Metanephros (tissue), 2 donors: ENCODE results near the gene SPATS2. TPM values are rescaled to one million over a fixed set of nuclear protein-coding genes. Genes with fewer than 3 reads are reported as not detected.

Experiments
- small RNA-seq: library from RNA; depleted of rRNA; stranded (forward); fragments of <200 nt; gene quantifications from one replicate; pipeline ENCODE3, GENCODE V24; 2014; ENCODE audit warnings: low replicate concordance
- total RNA-seq: library from RNA; depleted of rRNA; stranded (reverse); fragments of >200 nt; gene quantifications from one replicate; pipeline ENCODE4 v1.2.3, GENCODE V29; 2014

The SPATS2 gene
- 33.9 TPM for total RNA-seq

DNA sequence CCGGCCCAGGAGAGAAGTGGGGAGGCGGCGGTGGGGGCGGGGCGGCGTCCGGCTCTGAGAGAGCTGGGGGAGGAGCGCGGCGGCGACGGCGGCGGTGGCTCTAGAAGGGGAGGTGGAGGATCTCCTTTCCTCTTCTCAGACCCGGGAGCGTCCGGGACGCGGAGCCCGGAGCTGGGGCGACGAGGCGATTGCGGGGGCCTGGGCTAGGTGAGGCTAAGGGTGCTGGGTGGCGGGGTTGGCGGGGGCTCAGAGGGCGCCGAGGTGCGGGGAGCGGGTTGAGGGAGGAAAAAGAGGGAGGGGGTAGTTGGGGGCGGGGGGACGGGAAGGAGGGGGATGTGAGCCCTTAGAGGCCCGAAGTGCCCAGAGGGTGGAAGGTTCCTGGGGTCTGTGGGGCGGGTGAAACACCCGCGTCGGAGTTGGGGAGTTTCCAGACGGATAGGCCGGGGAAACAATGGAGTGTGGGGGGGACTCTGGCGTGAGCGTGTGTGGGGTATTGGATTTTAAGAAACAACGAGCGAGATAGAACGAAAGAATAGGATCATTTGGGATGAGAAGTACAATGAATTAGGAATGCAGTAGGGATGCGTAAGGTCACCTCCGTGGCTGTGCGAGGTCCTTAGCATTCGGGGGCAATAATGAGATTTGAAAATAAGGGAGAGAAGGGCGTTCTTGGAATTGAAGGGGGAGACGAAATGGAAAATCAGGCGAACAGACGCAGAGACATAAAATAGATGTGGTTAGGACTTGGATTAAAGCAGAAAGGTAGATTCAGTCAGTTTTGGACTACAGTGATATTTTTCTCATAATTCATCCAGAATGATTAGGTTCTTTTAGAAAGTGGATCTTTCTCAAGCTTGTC, at the start of gene SPATS2:
SPATS2 (plus strand) TSS at position 82 of the 859 bp plus-strand sequence. CDS start 93,551 bp downstream, outside the sequence.

GRCh38 chr12:49322708-49323523, 44.3 kb upstream of the SPATS2 start, which contains the start of gene TROAP:
TROAP (plus strand) TSS chr12:49323255; CDS start chr12:49323609, 354 bp downstream.

DNA sequence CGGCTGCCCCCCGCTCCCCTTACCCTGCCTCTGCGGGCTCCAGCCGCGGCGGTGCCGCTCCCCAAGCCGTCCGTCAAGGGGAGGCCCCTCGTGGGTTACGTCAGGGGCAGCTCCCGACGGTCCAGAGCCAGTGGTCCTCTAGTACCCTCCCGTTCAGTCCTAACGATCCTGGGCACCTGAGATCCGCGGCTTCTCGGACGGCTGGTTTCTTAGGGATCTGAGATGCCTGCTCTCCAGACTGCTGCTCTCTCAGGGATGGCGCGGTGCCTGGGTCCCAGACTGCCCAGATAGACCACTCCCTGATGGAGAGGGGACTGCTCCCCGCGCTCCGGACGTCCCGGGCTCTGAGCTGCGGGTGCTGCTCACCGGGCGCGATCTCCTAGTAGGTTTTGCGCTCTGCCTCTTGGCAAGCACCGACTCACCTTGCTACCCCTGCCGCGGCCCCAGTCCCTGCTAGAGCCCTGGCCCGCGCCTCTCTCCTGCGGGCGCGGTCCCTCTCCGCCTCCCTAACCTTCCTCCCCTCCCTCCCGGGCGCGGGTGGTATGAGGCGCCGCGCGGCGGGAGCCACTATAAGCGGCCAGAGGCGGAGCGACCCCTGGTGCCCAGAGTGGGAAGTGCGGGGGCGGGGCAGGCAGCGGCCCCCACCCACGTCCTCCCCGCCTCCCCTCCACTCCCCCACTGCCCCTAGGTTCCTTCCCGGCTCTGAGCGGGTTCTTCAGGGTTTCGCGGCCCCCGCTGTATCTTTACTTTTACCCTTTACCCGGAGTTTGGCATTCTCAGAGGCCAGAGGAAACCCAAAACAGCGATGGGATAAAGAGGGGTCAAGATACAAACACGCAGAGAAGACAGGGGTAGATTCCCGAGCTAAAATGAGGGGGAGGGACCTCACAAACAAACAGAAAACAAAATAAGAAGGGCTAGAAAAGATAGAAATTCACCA, 30.3 kb upstream of the SPATS2 start, which contains the start of gene C1QL4:
C1QL4 (minus strand) TSS at position 544 of the 940 bp plus-strand sequence. CDS start 711 bp downstream, outside the sequence.

DNA sequence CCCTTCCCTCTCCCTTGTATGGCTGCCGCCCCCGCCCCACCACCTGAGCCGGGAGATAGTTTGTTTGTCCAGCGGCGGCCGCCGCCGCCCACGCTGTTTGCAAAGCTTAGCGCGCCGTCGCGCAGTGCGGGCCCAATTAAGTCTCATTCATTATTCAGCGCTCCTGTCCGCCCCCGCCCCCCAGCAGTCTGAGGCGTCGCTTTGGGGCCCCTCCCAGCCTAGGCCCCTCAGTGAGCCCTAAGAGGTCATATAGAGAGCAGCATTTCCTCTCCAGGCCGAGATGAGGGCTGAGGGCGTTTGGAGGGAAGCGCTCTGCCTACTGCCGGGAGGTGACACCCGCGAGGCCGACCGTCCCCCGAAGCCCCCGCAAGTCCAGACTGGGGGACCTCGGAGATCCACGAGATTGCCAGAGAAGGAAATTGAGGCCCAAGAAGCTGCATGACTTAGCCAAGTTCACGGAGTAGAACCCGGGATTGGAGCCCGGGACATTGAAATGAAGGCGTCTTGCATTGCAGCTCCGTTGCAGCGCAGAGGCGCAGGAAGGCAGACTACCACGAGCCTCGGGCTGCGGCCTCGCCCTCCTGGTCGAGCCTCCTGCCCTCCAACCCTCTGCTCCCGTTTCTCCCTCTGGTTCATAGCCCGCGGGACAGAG, 20.5 kb upstream of the SPATS2 start, which contains the start of gene DNAJC22:
DNAJC22 (plus strand) TSS at position 230 of the 652 bp plus-strand sequence. CDS start 1,985 bp downstream, outside the sequence.

DNA sequence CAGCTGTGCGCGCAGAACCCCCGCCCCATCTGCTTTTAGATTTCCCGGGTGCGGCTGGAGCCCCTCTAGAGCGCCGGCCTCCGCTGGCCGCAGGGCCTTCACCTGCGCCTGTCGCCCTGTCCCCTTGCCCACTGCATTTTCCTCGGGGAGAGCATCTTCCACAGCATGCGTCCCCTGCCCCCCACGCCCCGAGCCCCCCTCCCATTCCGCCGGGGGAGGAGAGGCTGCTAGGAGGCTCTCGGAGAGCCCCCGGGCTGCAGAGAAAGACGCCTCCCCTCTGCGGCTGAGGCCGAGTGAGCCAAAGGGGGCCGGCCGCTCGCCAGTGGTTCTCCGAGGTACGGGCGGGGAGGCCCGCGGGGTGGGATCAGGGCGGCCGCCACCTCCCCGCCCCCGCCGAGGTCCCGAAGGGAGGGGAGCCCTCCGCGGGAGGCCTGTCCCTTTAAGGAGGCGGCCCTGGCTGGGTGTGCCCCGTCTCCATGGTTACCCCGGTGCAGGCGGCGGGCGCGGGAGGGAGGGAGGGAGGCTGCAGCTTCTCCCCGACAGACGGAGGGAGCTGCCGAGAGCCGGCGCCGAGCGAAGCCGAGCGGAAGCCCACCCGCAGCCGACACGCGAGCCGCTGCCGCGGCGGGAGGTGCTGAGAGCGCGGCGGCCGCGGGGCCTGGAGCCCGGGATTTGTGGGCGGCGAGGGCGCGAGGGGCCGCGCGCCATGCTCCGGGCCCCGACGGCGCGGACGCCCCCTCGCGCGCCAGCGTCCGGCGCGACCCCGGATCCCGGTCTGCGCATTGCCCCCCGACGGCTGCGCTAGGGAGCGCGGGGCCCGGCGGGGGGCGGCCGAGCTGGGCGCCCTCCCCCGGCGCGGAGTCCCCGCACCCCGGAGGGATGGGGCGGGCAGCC, 171.5 kb downstream of the SPATS2 start, which contains the start of gene KCNH3:
KCNH3 (plus strand) TSS at position 521 of the 894 bp plus-strand sequence. CDS start 387 bp downstream, outside the sequence.

GRCh38 chr12:49567611-49568441, 200.6 kb downstream of the SPATS2 start, which contains the start of gene MCRS1:
MCRS1 (minus strand) TSS chr12:49568142; CDS start chr12:49566731, 1,411 bp downstream.

Small RNA genes within 50 kb of the gene (small RNA-seq; reads per million reads assigned to genes)
- not detected for gene AC125611.1

Other genes starting within 250 kb of the SPATS2 start
- gene TUBA1B, start 236.1 kb upstream of the SPATS2 start, total RNA-seq = 596 TPM
- 311 TPM for gene TUBA1A, start 178.4 kb upstream of the SPATS2 start, total RNA-seq
- gene TUBA1C, start 102.4 kb upstream of the SPATS2 start, total RNA-seq = 105 TPM
- gene PRPH, start 72.3 kb upstream of the SPATS2 start, total RNA-seq = 0.18 TPM
- gene TROAP, start 44.2 kb upstream of the SPATS2 start, total RNA-seq = 13.0 TPM
- 1.1 TPM for gene C1QL4, start 30.3 kb upstream of the SPATS2 start, total RNA-seq
- gene DNAJC22, start 20.6 kb upstream of the SPATS2 start, total RNA-seq = 14.1 TPM
- gene KCNH3, start 171.6 kb downstream of the SPATS2 start, total RNA-seq = 7.9 TPM
- 54.4 TPM for gene MCRS1, start 200.7 kb downstream of the SPATS2 start, total RNA-seq
- 0.47 TPM for gene FAM186B, start 238.2 kb downstream of the SPATS2 start, total RNA-seq